NCI-H2107 treated with DMSO at 0.1 percent for 48 hours (cell line): ENCODE data around the gene SLC9A3.

ENCODE experiments used
- DNase-seq: peaks from one replicate; lab custom pipeline; 2025; ENCODE audit not compliant: unreplicated experiment; lab: John Stamatoyannopoulos, UW

SLC9A3 gene

GRCh38 chr5:526456-527088, 2.3 kb upstream of the SLC9A3 start:
- DNase-seq: no peak

- no peak for DNase-seq
Measured at GRCh38 chr5:525916-526315, 1.7 kb upstream of the SLC9A3 start.

- no peak for DNase-seq
Measured at GRCh38 chr5:524973-525761, 918 bp upstream of the SLC9A3 start.

- no peak for DNase-seq
Measured at GRCh38 chr5:523441-524222, 617 bp downstream of the SLC9A3 start.

- DNase-seq: peak; percentile 54
Measured at GRCh38 chr5:522899-523440, 1.3 kb downstream of the SLC9A3 start.

GRCh38 chr5:522116-522515, 2.1 kb downstream of the SLC9A3 start:
- DNase-seq: no peak

GRCh38 chr5:521680-522079, 2.6 kb downstream of the SLC9A3 start:
- no peak for DNase-seq

GRCh38 chr5:520850-521226, 3.4 kb downstream of the SLC9A3 start:
- no peak for DNase-seq

- no peak for DNase-seq
Measured at GRCh38 chr5:520196-520849, 3.9 kb downstream of the SLC9A3 start.

GRCh38 chr5:518721-519120, 5.5 kb downstream of the SLC9A3 start:
- DNase-seq: no peak

- DNase-seq: no peak
Measured at GRCh38 chr5:517535-518100, 6.6 kb downstream of the SLC9A3 start.

GRCh38 chr5:516980-517379, 7.3 kb downstream of the SLC9A3 start:
- no peak for DNase-seq

- DNase-seq: no peak
Measured at GRCh38 chr5:516338-516925, 7.8 kb downstream of the SLC9A3 start.

- DNase-seq: no peak
Measured at GRCh38 chr5:515273-515836, 8.9 kb downstream of the SLC9A3 start.

GRCh38 chr5:514673-515072, 9.6 kb downstream of the SLC9A3 start:
- no peak for DNase-seq

- no peak for DNase-seq
Measured at GRCh38 chr5:514101-514485, 10.2 kb downstream of the SLC9A3 start.

GRCh38 chr5:513216-514100, 10.8 kb downstream of the SLC9A3 start:
- DNase-seq: no peak

- no peak for DNase-seq
Measured at GRCh38 chr5:511476-511875, 12.8 kb downstream of the SLC9A3 start.

GRCh38 chr5:510521-510920, 13.7 kb downstream of the SLC9A3 start:
- DNase-seq: no peak
